GM19035 (cell line): ENCODE results near the gene ARHGEF38.
A peak's percentile ranks its signal among the peaks of the same experiment; 100 is the strongest.
"Not testable (repeated sequence)": the region's sequence is repeated elsewhere in the genome, so short reads cannot be mapped to it uniquely, and the experiment has no call there.

Source experiments
- ATAC-seq: cut with Tn5 transposase; IDR thresholded peaks from one replicate; pipeline ENCODE4 v1.9.1; 2021; ENCODE audit not compliant: unreplicated experiment

The ARHGEF38 gene

GRCh38 chr4:105709081-105709450 lies 156.6 kb downstream of the ARHGEF38 start:
- peak; percentile 40 for ATAC-seq

GRCh38 chr4:105710012-105710600 lies 157.7 kb downstream of the ARHGEF38 start:
- ATAC-seq, result no peak

GRCh38 chr4:105710678-105711077 lies 158.3 kb downstream of the ARHGEF38 start:
- ATAC-seq, result no peak

DNA sequence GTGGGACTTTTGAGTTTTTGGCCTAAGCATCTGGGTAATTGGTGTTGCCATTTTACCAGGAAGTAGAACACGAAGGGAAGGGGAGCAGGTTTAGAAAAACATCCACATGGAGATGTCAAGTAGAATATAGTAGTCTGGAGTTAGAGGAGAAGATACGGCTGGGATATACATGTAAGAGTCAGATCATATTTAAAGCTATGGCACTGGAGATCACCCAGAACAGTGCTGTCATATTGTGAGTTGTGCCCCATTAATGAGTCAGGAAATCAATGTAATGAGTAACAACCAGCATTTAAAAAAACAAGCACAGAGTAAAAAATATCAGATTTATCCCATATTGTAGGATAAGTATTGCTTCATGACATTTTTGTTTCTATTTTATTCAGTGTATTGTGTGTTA lies 160.3 kb downstream of the ARHGEF38 start:
- no peak for ATAC-seq

- ATAC-seq, result peak; percentile 77
These were observed 161.7 kb downstream of the ARHGEF38 start for GRCh38 chr4:105714071-105714521.

- no peak for ATAC-seq
These were observed 162.5 kb downstream of the ARHGEF38 start for GRCh38 chr4:105714932-105715331.

- ATAC-seq, result no peak
These were observed 163.4 kb downstream of the ARHGEF38 start for GRCh38 chr4:105715692-105716278.

DNA sequence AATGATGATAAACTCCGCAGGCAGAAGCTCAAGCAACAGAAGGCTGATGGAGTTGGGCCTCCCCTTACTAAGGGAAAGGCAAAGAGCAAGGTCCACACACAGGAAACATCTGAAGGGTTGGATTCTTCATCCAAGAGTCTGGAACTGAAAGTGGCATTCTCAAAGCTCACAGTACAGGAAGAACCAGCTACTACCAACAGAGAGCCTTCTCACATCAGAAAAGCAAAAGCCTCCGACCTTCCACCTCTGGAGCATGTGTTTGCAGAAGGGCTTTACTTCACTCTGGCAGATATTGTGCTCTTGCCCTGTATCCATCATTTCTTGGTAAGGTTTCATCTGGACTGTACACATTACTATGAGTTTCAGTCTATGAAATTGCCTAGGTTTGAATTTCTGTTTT lies 166.8 kb downstream of the ARHGEF38 start:
- ATAC-seq, result no peak

- ATAC-seq, result no peak
These were observed 173.2 kb downstream of the ARHGEF38 start for GRCh38 chr4:105725623-105726022.

DNA sequence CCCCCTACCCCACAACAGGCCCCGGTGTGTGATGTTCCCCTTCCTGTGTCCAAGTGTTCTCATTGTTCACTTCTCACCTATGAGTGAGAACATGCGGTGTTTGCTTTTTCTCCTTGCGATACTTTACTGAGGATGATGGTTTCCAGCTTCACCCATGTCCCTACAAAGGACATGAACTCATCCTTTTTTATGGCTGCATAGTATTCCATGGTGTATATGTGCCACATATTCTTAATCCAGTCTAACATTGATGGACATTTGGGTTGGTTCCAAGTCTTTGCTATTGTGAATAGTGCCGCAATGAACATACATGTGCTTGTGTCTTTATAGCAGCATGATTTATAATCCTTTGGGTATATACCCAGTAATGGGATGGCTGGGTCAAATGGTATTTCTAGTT lies 177.5 kb downstream of the ARHGEF38 start:
- ATAC-seq, result not testable (repeated sequence)
